ENCODE measurements around the gene MAP3K12.
"Not testable (repeated sequence)": the region's sequence is repeated elsewhere in the genome, so short reads cannot be mapped to it uniquely, and the experiment has no call there.

The MAP3K12 gene

GRCh38 chr12:53492188-53492587, 7.1 kb downstream of the MAP3K12 start:
- peak in 1 of 2 donors; percentile 20 for DNase-seq

GRCh38 chr12:53489242-53489864, 9.9 kb downstream of the MAP3K12 start:
- no peak for DNase-seq

- DNase-seq = no peak
Observed at GRCh38 chr12:53486736-53487487, 12.3 kb downstream of the MAP3K12 start.

GRCh38 chr12:53485955-53486735, 13.1 kb downstream of the MAP3K12 start:
- no peak for DNase-seq

GRCh38 chr12:53484686-53485575, 14.3 kb downstream of the MAP3K12 start:
- no peak for DNase-seq

- no peak for DNase-seq
Observed at GRCh38 chr12:53483979-53484377, 15.3 kb downstream of the MAP3K12 start.

- no peak for DNase-seq
Observed at GRCh38 chr12:53483225-53483978, 15.9 kb downstream of the MAP3K12 start.

- DNase-seq = no peak
Observed at GRCh38 chr12:53482626-53483168, 16.6 kb downstream of the MAP3K12 start.

- peak in 1 of 2 donors; percentile 18 for DNase-seq
Observed at GRCh38 chr12:53481939-53482586, 17.2 kb downstream of the MAP3K12 start.

GRCh38 chr12:53481458-53481857, 17.8 kb downstream of the MAP3K12 start:
- not testable (repeated sequence) for DNase-seq

GRCh38 chr12:53480491-53481442, 18.5 kb downstream of the MAP3K12 start:
- DNase-seq = no peak

- DNase-seq = no peak
Observed at GRCh38 chr12:53479331-53479730, 19.9 kb downstream of the MAP3K12 start.

GRCh38 chr12:53478865-53479264, 20.4 kb downstream of the MAP3K12 start:
- DNase-seq = no peak

GRCh38 chr12:53476769-53477209, 22.5 kb downstream of the MAP3K12 start:
- DNase-seq = peak in 1 of 2 donors; percentile 40

GRCh38 chr12:53474819-53475218, 24.4 kb downstream of the MAP3K12 start:
- no peak for DNase-seq

- no peak for DNase-seq
Observed at GRCh38 chr12:53474077-53474476, 25.2 kb downstream of the MAP3K12 start.

- no peak for DNase-seq
Observed at GRCh38 chr12:53472056-53472582, 27.1 kb downstream of the MAP3K12 start.

GRCh38 chr12:53468282-53468681, 31.0 kb downstream of the MAP3K12 start:
- DNase-seq = no peak

- no peak for DNase-seq
Observed at GRCh38 chr12:53467880-53468279, 31.4 kb downstream of the MAP3K12 start.

All from CD4-positive, alpha-beta T cell treated with Interleukin-1 beta for 1 hour (primary cell).